ENCODE data around the gene CFAP157.

CFAP157 gene

DNA sequence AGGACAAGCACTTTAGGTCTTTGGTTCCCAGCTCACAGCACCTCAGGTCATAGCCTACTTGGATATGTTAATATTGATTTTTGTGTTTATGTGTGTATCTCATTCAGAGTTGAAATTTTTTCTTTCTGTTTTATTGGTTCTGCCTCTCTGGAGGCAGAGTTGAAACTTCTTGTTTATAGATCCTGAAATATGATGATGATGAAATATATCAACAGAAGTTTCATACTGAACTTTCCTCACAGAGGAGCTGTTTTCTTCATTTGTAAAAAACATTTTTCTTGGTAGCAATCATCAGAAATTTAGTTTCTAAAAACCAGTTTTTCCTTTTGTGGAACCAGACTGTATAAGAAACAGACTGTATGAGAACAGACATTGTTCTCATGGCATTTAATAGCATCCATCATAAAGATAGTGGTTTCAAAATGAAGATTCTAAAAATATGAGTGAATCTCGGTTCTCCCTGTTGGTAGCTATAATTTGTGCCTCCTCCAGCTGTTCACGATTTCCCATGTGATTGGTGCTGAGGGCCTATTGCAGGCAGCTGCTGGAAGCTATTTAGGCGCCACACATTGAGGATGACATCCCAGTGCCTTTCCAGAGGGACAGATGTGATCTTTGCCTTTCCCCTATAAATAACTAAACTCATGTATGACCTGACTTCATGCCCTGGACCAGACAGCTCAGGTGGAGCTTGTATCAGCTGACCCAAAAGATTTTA, 39.5 kb upstream of the CFAP157 start:
- no peak for DNase-seq
- Histone ChIP-seq H2AFZ (ENCODE audit: low read length) (no peak overlapping the region), H3K79me2 (ENCODE audit: low read length) (no peaks in the 10 kb centered on the region), H3K27ac (ENCODE audit: low read length) (no peak overlapping the region), H3K4me1 (ENCODE audit: low read length) (no peaks in the 10 kb centered on the region), H3K9me3 (replicated peaks; ENCODE audit: insufficient read depth, low read length) (no peaks in the 10 kb centered on the region), H4K20me1 (ENCODE audit: insufficient read depth, low read length) (no peaks in the 10 kb centered on the region), H3K9ac (ENCODE audit: low read length) (no peak overlapping the region), H3K4me2 (ENCODE audit: low read depth, low read length) (no peak overlapping the region), H3K36me3 (replicated peaks; ENCODE audit: insufficient read depth, low read length) (no peaks in the 10 kb centered on the region), H3F3A (ENCODE audit: insufficient read depth, low read length) (no peaks in the 10 kb centered on the region), H3K4me3 (ENCODE audit: low read length) (no peak overlapping the region), H3K9me2 (replicated peaks; ENCODE audit: insufficient read depth, low read length) (no peaks in the 10 kb centered on the region), H3K27me3 (replicated peaks; ENCODE audit: insufficient read depth, low read length) (no peaks in the 10 kb centered on the region)
- no peak for TF ChIP-seq EZH2 (optimal IDR thresholded peaks at IDR 0.05; ENCODE audit: low read depth, low read length)
- TF ChIP-seq, protein P1, sequence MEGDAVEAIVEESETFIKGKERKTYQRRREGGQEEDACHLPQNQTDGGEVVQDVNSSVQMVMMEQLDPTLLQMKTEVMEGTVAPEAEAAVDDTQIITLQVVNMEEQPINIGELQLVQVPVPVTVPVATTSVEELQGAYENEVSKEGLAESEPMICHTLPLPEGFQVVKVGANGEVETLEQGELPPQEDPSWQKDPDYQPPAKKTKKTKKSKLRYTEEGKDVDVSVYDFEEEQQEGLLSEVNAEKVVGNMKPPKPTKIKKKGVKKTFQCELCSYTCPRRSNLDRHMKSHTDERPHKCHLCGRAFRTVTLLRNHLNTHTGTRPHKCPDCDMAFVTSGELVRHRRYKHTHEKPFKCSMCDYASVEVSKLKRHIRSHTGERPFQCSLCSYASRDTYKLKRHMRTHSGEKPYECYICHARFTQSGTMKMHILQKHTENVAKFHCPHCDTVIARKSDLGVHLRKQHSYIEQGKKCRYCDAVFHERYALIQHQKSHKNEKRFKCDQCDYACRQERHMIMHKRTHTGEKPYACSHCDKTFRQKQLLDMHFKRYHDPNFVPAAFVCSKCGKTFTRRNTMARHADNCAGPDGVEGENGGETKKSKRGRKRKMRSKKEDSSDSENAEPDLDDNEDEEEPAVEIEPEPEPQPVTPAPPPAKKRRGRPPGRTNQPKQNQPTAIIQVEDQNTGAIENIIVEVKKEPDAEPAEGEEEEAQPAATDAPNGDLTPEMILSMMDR (IDR thresholded peaks at IDR 0.05; ENCODE audit: low read length): no peak
- TF ChIP-seq EZH2phosphoT487 (IDR thresholded peaks at IDR 0.05; ENCODE audit: low read length): no peak

DNA sequence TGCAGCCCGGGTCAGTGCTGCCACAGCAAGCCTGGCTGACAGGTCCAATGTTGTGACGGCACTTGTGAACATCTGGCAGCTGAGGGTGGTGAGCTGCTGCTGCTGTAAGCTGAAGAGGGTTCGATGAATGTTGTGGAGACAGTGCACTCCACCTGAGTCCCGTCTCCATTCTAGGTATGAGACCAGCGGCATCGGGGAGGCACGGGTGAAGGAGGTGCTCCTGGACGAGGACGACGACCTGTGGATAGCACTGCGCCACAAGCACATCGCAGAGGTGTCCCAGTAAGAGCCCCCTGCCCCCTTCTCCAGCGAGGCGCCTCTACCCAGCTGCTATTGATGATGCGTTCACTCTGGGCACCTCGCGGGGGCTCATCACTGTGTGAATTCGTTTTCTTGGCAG, 38.9 kb upstream of the CFAP157 start:
- Histone ChIP-seq H3K4me2 (ENCODE audit: low read depth, low read length) (no peak overlapping the region), H3K36me3 (replicated peaks; ENCODE audit: insufficient read depth, low read length) (no peaks in the 10 kb centered on the region), H3K4me1 (ENCODE audit: low read length) (no peaks in the 10 kb centered on the region), H3F3A (ENCODE audit: insufficient read depth, low read length) (no peaks in the 10 kb centered on the region), H2AFZ (ENCODE audit: low read length) (no peak overlapping the region), H3K4me3 (ENCODE audit: low read length) (no peak overlapping the region), H4K20me1 (ENCODE audit: insufficient read depth, low read length) (no peaks in the 10 kb centered on the region), H3K27me3 (replicated peaks; ENCODE audit: insufficient read depth, low read length) (no peaks in the 10 kb centered on the region), H3K9ac (ENCODE audit: low read length) (no peak overlapping the region), H3K9me2 (replicated peaks; ENCODE audit: insufficient read depth, low read length) (no peaks in the 10 kb centered on the region), H3K27ac (ENCODE audit: low read length) (no peak overlapping the region), H3K79me2 (ENCODE audit: low read length) (no peaks in the 10 kb centered on the region), H3K9me3 (replicated peaks; ENCODE audit: insufficient read depth, low read length) (no peaks in the 10 kb centered on the region)
- TF ChIP-seq EZH2phosphoT487 (IDR thresholded peaks at IDR 0.05; ENCODE audit: low read length) (no peak), EZH2 (optimal IDR thresholded peaks at IDR 0.05; ENCODE audit: low read depth, low read length) (no peak)
- TF ChIP-seq, protein P1 (IDR thresholded peaks at IDR 0.05; ENCODE audit: low read length): no peak
- DNase-seq: no peak

DNA sequence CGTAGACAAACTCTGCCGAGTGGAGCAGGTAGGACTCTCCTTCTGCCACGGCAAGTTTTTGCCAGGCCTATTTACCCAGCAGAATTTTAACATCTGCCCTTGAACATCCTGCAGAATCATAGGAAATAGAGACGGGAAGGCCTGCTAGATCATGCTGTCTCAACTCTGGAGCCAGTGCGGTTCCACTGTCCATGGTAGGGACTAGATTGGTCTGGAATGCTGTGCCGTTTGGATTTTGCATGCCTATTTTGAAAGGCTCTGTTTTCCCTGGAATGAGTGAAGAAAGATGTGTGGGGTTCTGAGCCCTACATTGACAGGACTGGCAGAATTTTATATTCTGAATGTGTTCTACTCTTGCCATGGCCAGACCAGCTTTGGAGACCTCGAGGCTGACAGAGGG, 33.6 kb upstream of the CFAP157 start:
- Histone ChIP-seq H4K20me1 (ENCODE audit: insufficient read depth, low read length) (no peaks in the 10 kb centered on the region), H3K9me3 (replicated peaks; ENCODE audit: insufficient read depth, low read length) (no peaks in the 10 kb centered on the region), H3K9ac (ENCODE audit: low read length) (no peak overlapping the region), H3K79me2 (ENCODE audit: low read length) (no peaks in the 10 kb centered on the region), H3K27me3 (replicated peaks; ENCODE audit: insufficient read depth, low read length) (no peaks in the 10 kb centered on the region), H2AFZ (ENCODE audit: low read length) (no peak overlapping the region), H3K4me1 (ENCODE audit: low read length) (no peaks in the 10 kb centered on the region), H3F3A (ENCODE audit: insufficient read depth, low read length) (no peaks in the 10 kb centered on the region), H3K4me2 (ENCODE audit: low read depth, low read length) (no peak overlapping the region), H3K27ac (ENCODE audit: low read length) (no peak overlapping the region), H3K4me3 (ENCODE audit: low read length) (no peak overlapping the region), H3K9me2 (replicated peaks; ENCODE audit: insufficient read depth, low read length) (no peaks in the 10 kb centered on the region), H3K36me3 (replicated peaks; ENCODE audit: insufficient read depth, low read length) (no peaks in the 10 kb centered on the region)
- no peak for TF ChIP-seq EZH2phosphoT487 (IDR thresholded peaks at IDR 0.05; ENCODE audit: low read length)
- TF ChIP-seq, protein P1 (IDR thresholded peaks at IDR 0.05; ENCODE audit: low read length): no peak
- TF ChIP-seq EZH2 (optimal IDR thresholded peaks at IDR 0.05; ENCODE audit: low read depth, low read length): no peak
- no peak for DNase-seq

Measured in MM.1S (cell line).